Lower leg skin (tissue), 3 donors: ENCODE data around the gene SLC8A1.

Experiments used
- CTCF ChIP-seq, 3 donors: fragments of 450-650 bp; IDR thresholded peaks; one replicate each; pipeline ENCODE4 v1.5.1; 2016; ENCODE audit warnings: antibody characterized with exemption in 3 of 3, mild to moderate bottlenecking in 3 of 3, moderate library complexity in 2 of 3
- POLR2A ChIP-seq, 2 donors: fragments of 450-650 bp; IDR thresholded peaks; one replicate each; pipeline ENCODE4 v1.6.1; 2016 to 2017; ENCODE audit warnings: antibody characterized with exemption in 2 of 2, mild to moderate bottlenecking in 1 of 2, moderate library complexity in 1 of 2

DNA sequence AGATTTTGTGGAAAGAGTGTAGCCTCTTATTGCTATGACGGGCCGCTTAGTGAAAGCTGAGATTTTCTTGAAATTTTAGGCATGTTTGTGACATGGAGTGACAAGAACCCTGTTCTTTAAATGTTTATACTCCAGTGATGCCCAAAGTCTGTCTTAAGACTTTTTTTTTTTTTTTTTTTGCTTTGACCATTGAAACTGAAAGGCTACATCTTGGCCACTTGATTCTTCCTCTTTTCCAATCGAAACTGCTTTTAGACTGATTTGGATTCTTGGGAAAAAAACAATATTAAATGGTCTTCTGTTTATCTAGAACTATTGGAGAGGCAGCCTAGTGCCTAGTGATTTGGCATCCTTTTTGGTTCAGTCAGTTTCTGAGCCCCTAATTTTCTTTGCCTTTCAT is 2.4 kb upstream of the SLC8A1 start:
- TF ChIP-seq CTCF (IDR thresholded peaks at IDR 0.05) (no peak), POLR2A (IDR thresholded peaks at IDR 0.05) (no peak)
